HFFc6 (cell line): ENCODE measurements around the gene POLR2J. TPM values are rescaled to one million over a fixed set of nuclear protein-coding genes. Genes with fewer than 3 reads are reported as not detected.

ENCODE experiments used
- DNase-seq: peaks from one replicate; pipeline ENCODE4 v3.0.0-alpha.2; 2018
- H3K27ac Mint-ChIP-seq: 2 replicates; pipeline ENCODE4 v1.8.0; 2020; ENCODE audit warnings: mild to moderate bottlenecking, mixed read lengths
- H3K27me3 Mint-ChIP-seq: 2 replicates; pipeline ENCODE4 v1.8.0; 2021; ENCODE audit warnings: mild to moderate bottlenecking, moderate library complexity, mixed read lengths; ENCODE audit not compliant: insufficient read depth
- H3K36me3 Mint-ChIP-seq: 2 replicates; pipeline ENCODE4 v1.8.0; 2021; ENCODE audit warnings: low read depth, mixed read lengths
- H3K4me1 Mint-ChIP-seq: 2 replicates; pipeline ENCODE4 v1.8.0; 2020; ENCODE audit warnings: low read depth, mixed read lengths
- H3K4me3 Mint-ChIP-seq: 2 replicates; pipeline ENCODE4 v1.8.0; 2020; ENCODE audit warnings: mild to moderate bottlenecking, moderate library complexity, mixed read lengths
- H3K9me3 Mint-ChIP-seq: 2 replicates; pipeline ENCODE4 v1.8.0; 2020; ENCODE audit warnings: mild to moderate bottlenecking, mixed read lengths
- total RNA-seq, 6 experiments: library from RNA; stranded (reverse); fragmentation: NEBNext Ultra II Directional; extraction: Animal tissue kit (Norgen Biotek cat#: 25700); gene quantifications; 2 replicates in 1 of 6; 3 replicates in 5 of 6; pipeline ENCODE4 v1.2.3, GENCODE V29; 2021
- TF ChIP-seq, protein P1 (sequence below): fragments of 200-600 bp; sonication (generic); IDR thresholded peaks from 2 replicates; pipeline ENCODE4 v1.5.0; 2021; ENCODE audit warnings: antibody characterized with exemption, mild to moderate bottlenecking

The POLR2J gene
- total RNA-seq, 6 experiments from 2014 or later: 61.8 to 76.5 (median 66.0) TPM

- TF ChIP-seq, protein P1, sequence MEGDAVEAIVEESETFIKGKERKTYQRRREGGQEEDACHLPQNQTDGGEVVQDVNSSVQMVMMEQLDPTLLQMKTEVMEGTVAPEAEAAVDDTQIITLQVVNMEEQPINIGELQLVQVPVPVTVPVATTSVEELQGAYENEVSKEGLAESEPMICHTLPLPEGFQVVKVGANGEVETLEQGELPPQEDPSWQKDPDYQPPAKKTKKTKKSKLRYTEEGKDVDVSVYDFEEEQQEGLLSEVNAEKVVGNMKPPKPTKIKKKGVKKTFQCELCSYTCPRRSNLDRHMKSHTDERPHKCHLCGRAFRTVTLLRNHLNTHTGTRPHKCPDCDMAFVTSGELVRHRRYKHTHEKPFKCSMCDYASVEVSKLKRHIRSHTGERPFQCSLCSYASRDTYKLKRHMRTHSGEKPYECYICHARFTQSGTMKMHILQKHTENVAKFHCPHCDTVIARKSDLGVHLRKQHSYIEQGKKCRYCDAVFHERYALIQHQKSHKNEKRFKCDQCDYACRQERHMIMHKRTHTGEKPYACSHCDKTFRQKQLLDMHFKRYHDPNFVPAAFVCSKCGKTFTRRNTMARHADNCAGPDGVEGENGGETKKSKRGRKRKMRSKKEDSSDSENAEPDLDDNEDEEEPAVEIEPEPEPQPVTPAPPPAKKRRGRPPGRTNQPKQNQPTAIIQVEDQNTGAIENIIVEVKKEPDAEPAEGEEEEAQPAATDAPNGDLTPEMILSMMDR: no peak
- Mint-ChIP-seq H3K36me3 (peaks cover 13% of the 10 kb centered on the region; the same call in 1 of the 2 replicates), H3K4me1 (peaks cover 29% of the 10 kb centered on the region), H3K27ac (no peak overlapping the region), H3K9me3 (no peaks in the 10 kb centered on the region), H3K27me3 (peaks cover 9% of the 10 kb centered on the region), H3K4me3 (no peak overlapping the region)
- no peak for DNase-seq
Observed at GRCh38 chr7:102467581-102468477, 10.9 kb downstream of the POLR2J start.

DNA sequence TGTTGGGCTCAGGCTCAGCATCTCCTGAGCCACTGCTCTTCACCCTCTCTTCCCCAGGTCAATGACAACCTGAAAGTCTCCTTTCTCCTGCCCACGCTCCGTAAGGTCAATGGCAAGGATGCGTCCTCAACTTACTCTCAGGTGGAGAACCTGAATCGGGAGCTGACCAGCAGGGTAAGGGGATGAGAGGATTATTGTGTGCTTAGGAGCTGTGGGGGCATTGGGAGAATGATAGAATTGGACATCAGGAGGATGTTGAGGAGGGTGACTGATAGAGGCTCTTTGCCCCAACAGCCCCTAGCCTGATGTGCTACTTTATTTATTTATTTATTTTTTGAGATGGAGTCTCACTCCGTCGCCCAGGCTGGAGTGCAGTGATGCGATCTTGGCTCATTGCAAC lies 12.6 kb downstream of the POLR2J start:
- Mint-ChIP-seq H3K27ac (peak overlapping the region; percentile 24; the same call in 1 of the 2 replicates), H3K4me3 (peak overlapping the region; percentile 98), H3K27me3 (peaks cover 9% of the 10 kb centered on the region), H3K9me3 (no peaks in the 10 kb centered on the region), H3K36me3 (peaks cover 13% of the 10 kb centered on the region; the same call in 1 of the 2 replicates), H3K4me1 (peaks cover 33% of the 10 kb centered on the region)
- no peak for DNase-seq
- TF ChIP-seq, protein P1: no peak

GRCh38 chr7:102464577-102465280 lies 14.0 kb downstream of the POLR2J start, which contains the start of the genes ALKBH4 and LRWD1:
Gene ALKBH4, minus strand, starts transcription at chr7:102464863. Its CDS starts 27 bp downstream, at chr7:102464836.
Gene LRWD1, plus strand, starts transcription at chr7:102464984. Its CDS starts 97 bp downstream, at chr7:102465081.
- Mint-ChIP-seq H3K27me3 (peaks cover 9% of the 10 kb centered on the region), H3K4me3 (peak within 1 kb of the TSS; percentile 98), H3K27ac (peak within 1 kb of the TSS; percentile 81), H3K36me3 (peaks cover 13% of the 10 kb centered on the region; the same call in 1 of the 2 replicates), H3K9me3 (no peaks in the 10 kb centered on the region), H3K4me1 (peaks cover 33% of the 10 kb centered on the region)
- peak; percentile 87 for DNase-seq
- TF ChIP-seq, protein P1: peak; percentile 47

GRCh38 chr7:102463841-102464576 lies 14.7 kb downstream of the POLR2J start:
- Mint-ChIP-seq H3K9me3 (no peaks in the 10 kb centered on the region), H3K36me3 (peaks cover 13% of the 10 kb centered on the region; the same call in 1 of the 2 replicates), H3K4me3 (peak overlapping the region; percentile 98), H3K27me3 (peaks cover 9% of the 10 kb centered on the region), H3K27ac (peak overlapping the region; percentile 81), H3K4me1 (peaks cover 33% of the 10 kb centered on the region)
- DNase-seq: no peak
- TF ChIP-seq, protein P1: no peak

DNA sequence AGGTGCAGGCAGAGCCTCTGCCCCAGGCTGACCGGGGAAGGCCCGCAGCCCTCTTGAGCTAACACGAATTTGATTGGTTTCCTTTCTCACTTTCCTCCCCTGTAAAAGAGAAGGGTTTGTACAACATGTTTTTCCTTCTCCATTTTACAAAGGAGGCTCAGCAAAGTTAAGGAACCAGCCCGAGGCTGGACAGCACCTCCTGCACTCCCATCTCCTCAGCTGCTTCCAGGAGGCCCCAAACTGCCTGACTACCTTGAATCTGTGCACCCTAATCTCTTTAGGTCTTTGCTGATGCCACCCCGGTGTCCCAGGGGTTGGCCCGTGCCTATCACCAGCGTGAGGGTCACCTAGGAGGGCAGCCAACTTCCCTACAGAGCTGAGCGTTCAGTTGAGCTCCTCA lies 18.3 kb downstream of the POLR2J start:
- H3K27ac Mint-ChIP-seq: no peak overlapping the region

More for the DNA sequence above, 18.3 kb downstream of the POLR2J start:
- Mint-ChIP-seq H3K4me1 (peaks cover 23% of the 10 kb centered on the region), H3K27me3 (peaks cover 4% of the 10 kb centered on the region; the same call in 1 of the 2 replicates), H3K36me3 (peaks cover 8% of the 10 kb centered on the region; the same call in 1 of the 2 replicates), H3K9me3 (no peaks in the 10 kb centered on the region), H3K4me3 (no peak overlapping the region)
- DNase-seq: no peak
- TF ChIP-seq, protein P1: no peak
